ENCODE results near the gene ACTL8. TPM values are rescaled to one million over a fixed set of nuclear protein-coding genes. Genes with fewer than 3 reads are reported as not detected.

The ACTL8 gene
- total RNA-seq, 1 experiment from 2014 or later: not detected

- no peak for DNase-seq
- intact Hi-C loops (cut with micrococcal nuclease; ENCODE audit: unreplicated experiment): no loop called here
- Mint-ChIP-seq H3K36me3 (ENCODE audit: insufficient read depth, unreplicated experiment) (no peaks in the 10 kb centered on the region), H3K27me3 (ENCODE audit: unreplicated experiment) (peaks cover 27% of the 10 kb centered on the region), H3K9me3 (ENCODE audit: low read depth, unreplicated experiment) (no peaks in the 10 kb centered on the region), H3K27ac (ENCODE audit: unreplicated experiment) (no peak overlapping the region), H3K4me3 (ENCODE audit: low read depth, unreplicated experiment) (no peak overlapping the region), H3K4me1 (ENCODE audit: low read depth, unreplicated experiment) (no peaks in the 10 kb centered on the region)
- TF ChIP-seq CTCF (IDR thresholded peaks at IDR 0.05; ENCODE audit: unreplicated experiment): no peak
- BruUV-seq (replicated peaks): no TSS peak
- CTCF ChIA-PET: no interaction called here
These were observed 20.5 kb upstream of the ACTL8 start for GRCh38 chr1:17734609-17735008.

- intact Hi-C loops (cut with micrococcal nuclease; ENCODE audit: unreplicated experiment): no loop called here
- no peak for DNase-seq
- no peaks in the 10 kb centered on the region for H3K4me1 Mint-ChIP-seq (ENCODE audit: low read depth, unreplicated experiment)
- H3K36me3 Mint-ChIP-seq (ENCODE audit: insufficient read depth, unreplicated experiment): no peaks in the 10 kb centered on the region
- H3K4me3 Mint-ChIP-seq (ENCODE audit: low read depth, unreplicated experiment): no peak overlapping the region
- no peak for TF ChIP-seq CTCF (IDR thresholded peaks at IDR 0.05; ENCODE audit: unreplicated experiment)
- no peak overlapping the region for H3K27ac Mint-ChIP-seq (ENCODE audit: unreplicated experiment)
- BruUV-seq (replicated peaks): no TSS peak
- no peaks in the 10 kb centered on the region for H3K9me3 Mint-ChIP-seq (ENCODE audit: low read depth, unreplicated experiment)
- H3K27me3 Mint-ChIP-seq (ENCODE audit: unreplicated experiment): peaks cover 34% of the 10 kb centered on the region
- CTCF ChIA-PET: no interaction called here
These were observed 19.8 kb upstream of the ACTL8 start for GRCh38 chr1:17735348-17735747.

- H3K27ac Mint-ChIP-seq (ENCODE audit: unreplicated experiment): no peak overlapping the region
- peaks cover 38% of the 10 kb centered on the region for H3K27me3 Mint-ChIP-seq (ENCODE audit: unreplicated experiment)
- H3K4me3 Mint-ChIP-seq (ENCODE audit: low read depth, unreplicated experiment): no peak overlapping the region
- intact Hi-C loops (cut with micrococcal nuclease; ENCODE audit: unreplicated experiment): no loop called here
- H3K4me1 Mint-ChIP-seq (ENCODE audit: low read depth, unreplicated experiment): no peaks in the 10 kb centered on the region
- no TSS peak for BruUV-seq (replicated peaks)
- H3K9me3 Mint-ChIP-seq (ENCODE audit: low read depth, unreplicated experiment): no peaks in the 10 kb centered on the region
- CTCF ChIA-PET: no interaction called here
- DNase-seq: no peak
- no peak for TF ChIP-seq CTCF (IDR thresholded peaks at IDR 0.05; ENCODE audit: unreplicated experiment)
- no peaks in the 10 kb centered on the region for H3K36me3 Mint-ChIP-seq (ENCODE audit: insufficient read depth, unreplicated experiment)
These were observed 19.3 kb upstream of the ACTL8 start for GRCh38 chr1:17735793-17736192.

GRCh38 chr1:17736625-17737024 is 18.5 kb upstream of the ACTL8 start:
- Mint-ChIP-seq H3K36me3 (ENCODE audit: insufficient read depth, unreplicated experiment) (no peaks in the 10 kb centered on the region), H3K27me3 (ENCODE audit: unreplicated experiment) (peaks cover 45% of the 10 kb centered on the region), H3K4me1 (ENCODE audit: low read depth, unreplicated experiment) (no peaks in the 10 kb centered on the region), H3K9me3 (ENCODE audit: low read depth, unreplicated experiment) (no peaks in the 10 kb centered on the region), H3K4me3 (ENCODE audit: low read depth, unreplicated experiment) (no peak overlapping the region), H3K27ac (ENCODE audit: unreplicated experiment) (no peak overlapping the region)
- BruUV-seq (replicated peaks): no TSS peak
- CTCF ChIA-PET: no interaction called here
- TF ChIP-seq CTCF (IDR thresholded peaks at IDR 0.05; ENCODE audit: unreplicated experiment): no peak
- intact Hi-C loops (cut with micrococcal nuclease; ENCODE audit: unreplicated experiment): no loop called here
- DNase-seq: no peak

- intact Hi-C loops (cut with micrococcal nuclease; ENCODE audit: unreplicated experiment): no loop called here
- no peak overlapping the region for H3K27ac Mint-ChIP-seq (ENCODE audit: unreplicated experiment)
- BruUV-seq (replicated peaks): no TSS peak
- CTCF ChIA-PET: no interaction called here
- no peak for TF ChIP-seq CTCF (IDR thresholded peaks at IDR 0.05; ENCODE audit: unreplicated experiment)
- no peaks in the 10 kb centered on the region for H3K36me3 Mint-ChIP-seq (ENCODE audit: insufficient read depth, unreplicated experiment)
- no peaks in the 10 kb centered on the region for H3K9me3 Mint-ChIP-seq (ENCODE audit: low read depth, unreplicated experiment)
- no peaks in the 10 kb centered on the region for H3K4me1 Mint-ChIP-seq (ENCODE audit: low read depth, unreplicated experiment)
- DNase-seq: no peak
- H3K27me3 Mint-ChIP-seq (ENCODE audit: unreplicated experiment): peaks cover 48% of the 10 kb centered on the region
- H3K4me3 Mint-ChIP-seq (ENCODE audit: low read depth, unreplicated experiment): no peak overlapping the region
These were observed 16.1 kb upstream of the ACTL8 start for GRCh38 chr1:17739050-17739449.
